T-helper 1 cell treated with Interleukin-12 subunit alpha and Interleukin-12 subunit beta and Interleukin-4 antibody, amounts not matched to agents 30 μg/mL and 1 μg/mL, for 36 hours (primary cell): ENCODE measurements around the gene CACNG6.
"Not testable (repeated sequence)": the region's sequence is repeated elsewhere in the genome, so short reads cannot be mapped to it uniquely, and the experiment has no call there.

Experiments used
- H3K27ac Mint-ChIP-seq: one replicate; pipeline ENCODE4 v1.8.0; 2021; ENCODE audit warnings: mild to moderate bottlenecking, mixed read lengths
- H3K27me3 Mint-ChIP-seq: one replicate; pipeline ENCODE4 v1.8.0; 2021; ENCODE audit warnings: low read depth, mixed read lengths
- H3K36me3 Mint-ChIP-seq: one replicate; pipeline ENCODE4 v1.8.0; 2021; ENCODE audit warnings: low read depth, mixed read lengths
- H3K4me1 Mint-ChIP-seq: one replicate; pipeline ENCODE4 v1.8.0; 2021; ENCODE audit warnings: low read depth, mixed read lengths
- H3K4me3 Mint-ChIP-seq: one replicate; pipeline ENCODE4 v1.8.0; 2021; ENCODE audit warnings: mild to moderate bottlenecking, moderate library complexity, mixed read lengths
- H3K9me3 Mint-ChIP-seq: one replicate; pipeline ENCODE4 v1.8.0; 2021; ENCODE audit warnings: mixed read lengths

The CACNG6 gene

DNA sequence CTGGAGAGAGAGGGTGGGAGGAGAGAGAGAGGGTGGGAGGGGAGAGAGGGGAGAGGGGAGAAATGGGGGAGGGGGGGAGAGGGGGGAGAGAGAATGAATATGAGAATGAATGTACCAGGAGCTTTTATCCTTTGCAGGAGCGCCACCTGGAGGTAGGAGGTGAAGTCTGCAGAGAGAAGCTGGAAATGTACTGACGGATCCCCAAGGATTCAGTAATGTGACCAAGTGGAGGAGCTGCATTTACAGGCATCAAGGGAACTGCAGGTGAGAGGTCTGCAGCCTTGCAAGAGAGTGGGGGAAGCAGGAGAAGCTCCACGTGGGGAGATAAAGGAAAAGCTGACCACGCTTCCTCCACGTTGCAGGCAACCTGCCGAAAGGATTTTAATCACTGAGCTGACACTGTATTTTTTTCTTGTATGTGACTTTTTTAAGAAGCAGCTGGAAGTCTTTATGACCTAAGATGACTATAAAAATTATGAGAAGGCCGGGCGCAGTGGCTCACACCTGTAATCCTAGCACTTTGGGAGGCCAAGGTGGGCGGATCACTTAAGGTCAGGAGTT lies 38.6 kb downstream of the CACNG6 start:
- H3K4me3 Mint-ChIP-seq, result no peak overlapping the region
- no peak overlapping the region for H3K27ac Mint-ChIP-seq
- peaks cover 6% of the 10 kb centered on the region for H3K27me3 Mint-ChIP-seq
- H3K36me3 Mint-ChIP-seq, result no peaks in the 10 kb centered on the region
- peaks cover 2% of the 10 kb centered on the region for H3K4me1 Mint-ChIP-seq
- no peaks in the 10 kb centered on the region for H3K9me3 Mint-ChIP-seq

DNA sequence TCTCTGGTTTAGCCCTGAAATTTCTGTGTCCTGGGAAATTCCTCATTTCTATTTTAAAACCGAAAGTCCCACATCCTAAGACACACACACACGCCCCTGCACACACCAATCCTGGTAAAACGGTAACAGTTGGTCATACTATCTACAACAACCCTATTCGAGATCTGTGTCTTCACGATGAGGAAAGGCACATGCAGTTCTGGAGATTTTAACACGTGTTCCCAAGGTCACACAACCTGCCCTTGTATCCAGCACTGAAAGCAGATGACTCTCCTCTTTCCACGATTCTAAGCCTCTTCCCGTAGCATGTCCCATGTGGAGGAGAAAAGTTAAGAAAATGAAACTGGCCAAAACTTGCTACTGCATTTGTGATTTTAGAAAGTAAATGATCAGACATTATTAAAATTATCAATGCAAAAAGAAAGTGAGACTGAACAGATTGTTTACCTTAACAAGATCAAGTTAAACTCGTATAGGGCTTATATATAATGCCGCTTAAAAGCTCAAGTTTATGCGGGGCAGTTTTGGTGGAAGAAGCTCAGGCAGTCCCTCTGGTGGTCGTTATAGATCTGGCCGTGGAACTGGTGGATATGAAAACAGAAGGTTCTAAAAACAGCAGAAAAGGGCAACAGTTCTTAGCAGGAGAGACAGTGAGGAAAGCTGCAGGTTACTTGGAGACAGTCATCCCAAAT lies 39.6 kb downstream of the CACNG6 start:
- H3K9me3 Mint-ChIP-seq, result no peaks in the 10 kb centered on the region
- peaks cover 2% of the 10 kb centered on the region for H3K4me1 Mint-ChIP-seq
- H3K27me3 Mint-ChIP-seq, result peaks cover 6% of the 10 kb centered on the region
- H3K36me3 Mint-ChIP-seq, result no peaks in the 10 kb centered on the region
- H3K27ac Mint-ChIP-seq, result no peak overlapping the region
- H3K4me3 Mint-ChIP-seq, result no peak overlapping the region

DNA sequence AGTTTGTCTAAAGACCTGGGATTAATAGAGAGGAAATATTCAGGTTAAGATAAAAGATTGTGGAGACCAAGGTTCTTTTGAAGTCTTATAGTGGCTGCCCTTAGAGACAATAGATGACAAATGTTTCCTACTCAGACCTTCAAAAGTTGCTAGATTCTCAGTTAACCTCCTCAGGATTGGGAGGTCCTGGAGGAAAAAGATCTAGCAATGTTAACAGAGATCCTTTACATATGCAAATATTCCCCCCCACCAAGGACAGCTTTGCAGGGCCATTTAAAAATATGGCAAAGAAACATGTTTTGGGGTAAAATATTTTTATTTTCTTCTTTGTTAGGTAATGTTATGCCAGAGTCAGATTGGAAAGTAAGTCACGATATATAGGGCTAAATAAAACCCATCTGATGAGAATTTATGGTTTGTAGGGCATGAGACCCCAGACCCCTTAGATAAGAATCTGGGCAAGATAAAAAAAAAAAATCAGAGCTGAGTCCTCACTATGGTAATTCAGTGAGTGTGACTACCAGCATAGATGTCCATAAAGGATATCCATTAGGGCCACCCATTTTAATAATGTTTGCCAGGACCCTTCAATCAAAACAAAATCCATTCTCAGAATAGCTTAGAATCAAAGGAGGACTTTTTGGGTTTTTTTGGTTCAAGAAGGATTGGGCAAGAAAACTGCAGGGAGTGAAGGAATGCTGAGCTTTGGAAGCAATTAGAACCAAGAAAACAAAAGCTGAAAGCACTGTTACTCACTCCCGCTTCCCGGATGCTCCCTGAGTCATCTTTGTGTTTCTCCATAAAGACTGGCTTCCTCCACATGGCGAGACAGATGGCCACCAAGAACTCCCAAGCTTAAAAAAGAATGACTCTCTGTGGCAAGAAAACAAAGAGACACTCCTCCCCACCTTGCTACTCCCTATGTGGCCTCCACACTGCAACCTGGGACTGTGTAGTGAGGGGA lies 44.1 kb downstream of the CACNG6 start:
- Mint-ChIP-seq H3K9me3 (no peaks in the 10 kb centered on the region), H3K36me3 (no peaks in the 10 kb centered on the region), H3K27me3 (peaks cover 6% of the 10 kb centered on the region), H3K27ac (no peak overlapping the region), H3K4me3 (no peak overlapping the region), H3K4me1 (no peaks in the 10 kb centered on the region)

DNA sequence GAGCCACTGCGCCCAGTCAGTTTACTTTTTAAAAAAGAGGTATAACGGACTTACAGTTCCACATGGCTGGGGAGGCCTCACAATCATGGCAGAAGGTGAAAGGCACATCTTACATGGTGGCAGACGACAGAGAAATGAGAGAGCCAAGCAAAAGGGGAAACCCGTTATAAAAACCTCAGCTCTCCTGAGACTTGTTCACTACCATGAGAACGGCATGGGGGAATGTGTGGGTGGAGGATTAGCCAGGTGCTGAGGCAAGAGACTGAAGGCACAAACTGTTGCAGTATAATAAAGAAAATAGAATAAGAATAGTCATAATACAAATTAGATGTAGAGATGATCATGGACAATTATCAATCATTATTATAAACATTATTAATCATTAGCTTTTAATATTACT lies 45.1 kb downstream of the CACNG6 start:
- not testable (repeated sequence) for H3K4me1 Mint-ChIP-seq, H3K27ac Mint-ChIP-seq, H3K27me3 Mint-ChIP-seq, H3K36me3 Mint-ChIP-seq, H3K9me3 Mint-ChIP-seq, H3K4me3 Mint-ChIP-seq

DNA sequence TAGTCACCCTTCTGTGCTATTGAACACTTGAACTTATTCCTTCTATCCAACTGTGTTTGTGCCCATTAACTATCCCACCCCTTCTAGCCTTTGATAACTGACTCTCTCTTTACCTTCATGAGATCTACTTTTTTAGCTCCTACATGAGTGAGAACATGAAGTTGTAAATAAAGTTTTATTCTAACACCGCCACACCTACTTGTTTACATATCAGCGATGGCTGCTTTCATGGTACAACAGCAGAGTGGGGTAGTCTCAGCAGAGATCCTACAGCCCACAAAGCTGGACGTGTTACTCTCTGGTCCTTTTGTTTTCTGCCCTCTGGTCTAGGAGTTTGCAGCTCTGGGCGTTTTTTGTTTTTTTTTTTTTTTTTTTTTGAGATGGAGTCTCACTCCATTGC lies 48.6 kb downstream of the CACNG6 start:
- no peaks in the 10 kb centered on the region for H3K27me3 Mint-ChIP-seq
- no peaks in the 10 kb centered on the region for H3K4me1 Mint-ChIP-seq
- no peaks in the 10 kb centered on the region for H3K9me3 Mint-ChIP-seq
- H3K36me3 Mint-ChIP-seq, result no peaks in the 10 kb centered on the region
- H3K27ac Mint-ChIP-seq, result no peak overlapping the region
- no peak overlapping the region for H3K4me3 Mint-ChIP-seq

DNA sequence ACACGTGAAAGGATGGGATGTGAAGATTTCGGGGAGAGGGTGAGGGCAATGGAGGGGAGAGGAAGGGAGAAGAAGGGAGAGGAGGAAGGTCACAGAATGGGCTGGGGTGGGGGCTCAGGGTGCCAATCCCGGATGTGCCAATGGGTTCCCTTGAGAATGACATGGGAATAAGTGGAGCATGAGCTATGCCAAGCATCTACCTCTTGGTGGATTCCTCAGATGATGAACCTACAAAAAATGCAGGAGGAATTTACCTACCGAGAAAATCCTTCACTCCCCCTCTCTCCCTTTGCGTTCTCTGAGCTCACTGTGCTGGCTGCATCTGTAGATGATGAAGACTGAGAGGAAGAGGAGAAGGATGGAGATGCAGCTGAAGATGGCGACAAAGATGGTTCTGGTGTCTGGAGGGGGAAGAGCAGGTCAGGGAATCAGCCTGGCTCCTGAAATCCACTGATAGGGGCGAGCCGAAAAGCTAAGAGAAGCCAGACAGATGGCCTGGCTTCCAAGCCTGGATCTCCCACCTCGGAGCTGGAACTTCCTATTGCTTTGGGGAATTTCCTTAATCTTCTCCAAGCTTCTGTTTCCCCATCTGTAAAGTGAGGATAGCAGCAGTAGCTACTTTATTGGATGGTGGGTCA lies 50.7 kb downstream of the CACNG6 start:
- no peaks in the 10 kb centered on the region for H3K27me3 Mint-ChIP-seq

DNA sequence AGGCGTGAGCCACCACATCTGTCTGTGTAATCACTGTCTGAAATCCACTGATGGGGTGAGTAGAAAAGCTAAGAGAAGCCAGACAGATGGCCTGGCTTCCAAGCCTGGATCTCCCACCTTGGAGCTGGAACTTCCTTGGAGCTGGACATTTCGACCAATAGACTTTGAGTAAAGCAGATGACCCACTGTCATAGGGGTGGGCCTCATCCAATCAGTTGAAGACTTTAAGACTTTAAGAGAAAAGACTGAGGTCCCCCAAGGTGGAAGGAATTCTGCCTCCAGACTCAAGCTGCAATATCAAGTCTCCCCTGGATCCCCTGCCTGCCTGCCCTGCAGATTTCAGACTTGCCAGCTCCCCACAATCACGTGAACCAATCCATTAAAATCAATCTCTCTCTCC lies 51.6 kb downstream of the CACNG6 start:
- H3K27me3 Mint-ChIP-seq, result no peaks in the 10 kb centered on the region
- H3K27ac Mint-ChIP-seq, result no peak overlapping the region
- H3K4me1 Mint-ChIP-seq, result no peaks in the 10 kb centered on the region
- no peaks in the 10 kb centered on the region for H3K9me3 Mint-ChIP-seq
- no peak overlapping the region for H3K4me3 Mint-ChIP-seq
- H3K36me3 Mint-ChIP-seq, result no peaks in the 10 kb centered on the region

More for the DNA sequence above, 50.7 kb downstream of the CACNG6 start:
- Mint-ChIP-seq H3K36me3 (no peaks in the 10 kb centered on the region), H3K4me1 (no peaks in the 10 kb centered on the region), H3K9me3 (no peaks in the 10 kb centered on the region), H3K4me3 (no peak overlapping the region), H3K27ac (no peak overlapping the region)

DNA sequence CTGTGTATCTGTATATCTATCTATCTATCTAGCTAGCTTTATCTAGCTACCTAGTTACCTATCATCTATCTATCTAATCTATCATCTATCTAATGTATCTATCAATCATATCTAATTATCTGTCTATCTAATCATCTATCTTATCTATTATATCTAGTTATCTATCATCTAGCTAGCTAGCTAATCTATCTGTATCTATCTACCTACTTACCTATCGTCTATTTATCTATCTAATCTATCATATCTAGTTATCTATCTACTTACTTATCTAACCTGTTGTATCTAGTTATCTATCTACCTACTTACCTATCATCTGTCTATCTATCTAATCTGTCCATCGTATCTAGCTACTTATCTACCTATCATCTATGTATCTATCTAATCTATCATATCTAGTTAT lies 54.3 kb downstream of the CACNG6 start:
- no peaks in the 10 kb centered on the region for H3K36me3 Mint-ChIP-seq
- H3K9me3 Mint-ChIP-seq, result no peaks in the 10 kb centered on the region
- H3K27ac Mint-ChIP-seq, result no peak overlapping the region
- no peaks in the 10 kb centered on the region for H3K4me1 Mint-ChIP-seq
- H3K4me3 Mint-ChIP-seq, result no peak overlapping the region
- H3K27me3 Mint-ChIP-seq, result no peaks in the 10 kb centered on the region

DNA sequence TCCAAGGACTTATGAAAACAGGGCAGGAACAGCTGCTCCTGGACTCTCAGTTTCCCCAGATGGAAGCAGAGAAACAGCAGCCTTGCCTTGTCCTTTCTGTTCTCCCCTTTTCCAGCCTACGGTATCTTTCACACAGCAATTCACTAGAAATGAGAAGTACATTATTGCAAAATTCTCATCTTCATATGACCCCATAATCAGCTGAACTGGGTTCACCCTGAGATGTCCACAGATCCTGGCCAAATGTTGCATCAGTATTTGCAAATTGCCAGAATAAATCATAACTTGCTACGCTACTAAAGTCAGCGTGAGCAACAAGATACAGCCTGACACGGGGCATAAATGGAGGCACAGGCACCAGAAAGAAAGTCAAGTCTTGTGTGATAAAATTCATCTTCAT lies 56.2 kb downstream of the CACNG6 start:
- Mint-ChIP-seq H3K36me3 (no peaks in the 10 kb centered on the region), H3K27me3 (no peaks in the 10 kb centered on the region), H3K4me3 (no peak overlapping the region), H3K4me1 (no peaks in the 10 kb centered on the region), H3K9me3 (no peaks in the 10 kb centered on the region), H3K27ac (no peak overlapping the region)
